ENCODE measurements around the gene TOP1. TPM values are rescaled to one million over a fixed set of nuclear protein-coding genes. Genes with fewer than 3 reads are reported as not detected.
A peak's percentile ranks its signal among the peaks of the same experiment; 100 is the strongest.

The TOP1 gene
- total RNA-seq, 1 experiment from 2014 or later, result 21.3 TPM

DNA sequence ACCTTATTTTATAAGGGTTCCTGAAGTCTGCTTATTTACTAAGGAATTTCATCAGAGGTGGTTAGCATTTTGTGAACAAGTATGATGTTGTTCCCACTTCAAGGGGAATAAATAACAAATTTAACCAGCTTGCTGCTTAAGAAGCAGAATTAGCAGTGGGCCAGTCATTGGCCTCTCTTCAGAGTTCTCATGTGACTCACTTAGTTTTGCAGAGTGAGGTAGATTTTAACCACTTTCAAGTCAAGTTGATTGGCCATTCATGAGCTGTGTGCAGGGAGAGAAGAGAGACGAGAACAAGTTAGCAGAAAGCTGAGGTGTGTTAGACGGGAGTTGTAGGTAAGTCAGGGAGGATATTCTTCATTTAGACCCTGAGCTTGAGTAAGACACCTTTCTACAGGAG is 18.1 kb downstream of the TOP1 start:
- Histone ChIP-seq H3K36me3 (peaks cover 9% of the 10 kb centered on the region), H3K4me3 (no peak overlapping the region), H3K27me3 (no peaks in the 10 kb centered on the region), H3K9me3 (no peaks in the 10 kb centered on the region)
- no peak for DNase-seq

GRCh38 chr20:41047279-41047974 is 18.8 kb downstream of the TOP1 start:
- H3K36me3 ChIP-seq, result peaks cover 9% of the 10 kb centered on the region
- DNase-seq, result no peak
- peak overlapping the region; percentile 23 for H3K4me3 ChIP-seq
- no peaks in the 10 kb centered on the region for H3K27me3 ChIP-seq
- no peaks in the 10 kb centered on the region for H3K9me3 ChIP-seq

DNA sequence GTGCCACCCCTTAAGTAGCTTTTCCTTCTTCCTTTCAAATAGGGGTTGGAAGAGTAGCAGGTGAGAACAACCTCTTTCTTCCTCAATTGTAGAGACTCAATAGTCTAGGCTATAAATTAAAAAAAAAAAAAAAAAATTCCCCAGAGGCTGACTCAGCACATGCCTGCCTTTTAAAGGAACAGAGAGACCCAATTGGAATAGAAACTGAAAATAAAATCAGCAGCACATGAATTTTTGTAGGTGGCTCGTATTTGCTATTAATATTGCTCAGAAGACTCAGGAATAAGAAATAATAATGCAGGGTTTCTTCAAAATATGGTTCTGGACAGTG is 19.3 kb downstream of the TOP1 start:
- Histone ChIP-seq H3K36me3 (peaks cover 9% of the 10 kb centered on the region), H3K9me3 (no peaks in the 10 kb centered on the region), H3K27me3 (no peaks in the 10 kb centered on the region), H3K4me3 (peak overlapping the region; percentile 23)
- DNase-seq, result no peak

DNA sequence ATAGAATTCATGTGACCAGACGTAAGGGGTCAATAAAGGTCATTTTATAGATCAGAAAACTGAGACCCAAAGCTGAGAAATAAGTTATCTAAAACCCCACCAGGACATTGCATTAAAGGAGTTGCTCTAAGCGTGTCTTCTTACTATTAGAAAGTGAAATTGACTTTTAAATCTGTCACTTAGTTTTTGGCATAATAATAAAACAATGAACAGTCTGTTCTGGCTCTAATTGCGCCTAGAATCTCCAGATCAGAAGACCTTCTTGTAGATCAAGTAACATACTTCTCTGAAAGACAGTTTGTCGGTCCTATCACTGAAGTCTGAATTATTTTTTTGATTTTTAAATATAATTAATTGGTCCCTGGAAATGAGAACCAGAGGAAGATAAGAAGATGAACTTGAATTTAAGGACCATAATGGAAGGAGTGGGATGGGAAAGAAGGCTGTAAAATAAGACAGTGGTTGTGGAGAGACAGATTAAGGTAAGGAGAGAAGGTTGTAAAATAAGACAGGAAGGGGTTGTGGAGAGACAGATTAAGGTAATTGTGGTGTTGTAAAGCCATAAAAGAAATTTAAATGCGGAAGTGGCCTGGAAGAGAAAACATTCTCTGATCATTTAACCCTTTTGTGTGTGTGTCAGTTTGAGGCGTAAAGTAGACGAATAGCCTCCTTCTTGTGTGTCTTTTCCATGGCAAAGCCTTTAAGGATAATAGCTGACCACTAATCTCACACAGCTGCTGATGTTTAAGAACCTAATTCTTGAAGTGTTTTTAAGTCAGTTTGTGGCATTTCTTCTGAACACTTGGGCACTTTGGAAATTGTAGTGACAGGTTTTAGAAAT is 20.1 kb downstream of the TOP1 start:
- Histone ChIP-seq H3K27me3 (no peaks in the 10 kb centered on the region), H3K4me3 (peak overlapping the region; percentile 23), H3K36me3 (peaks cover 9% of the 10 kb centered on the region), H3K9me3 (no peaks in the 10 kb centered on the region)
- DNase-seq, result no peak

GRCh38 chr20:41049451-41049850 is 20.8 kb downstream of the TOP1 start:
- Histone ChIP-seq H3K36me3 (peaks cover 9% of the 10 kb centered on the region), H3K9me3 (no peaks in the 10 kb centered on the region), H3K4me3 (no peak overlapping the region), H3K27me3 (no peaks in the 10 kb centered on the region)
- DNase-seq, result no peak

GRCh38 chr20:41050361-41051008 is 21.9 kb downstream of the TOP1 start:
- H3K9me3 ChIP-seq, result no peaks in the 10 kb centered on the region
- no peaks in the 10 kb centered on the region for H3K27me3 ChIP-seq
- DNase-seq, result no peak
- H3K4me3 ChIP-seq, result no peak overlapping the region
- H3K36me3 ChIP-seq, result peaks cover 9% of the 10 kb centered on the region

DNA sequence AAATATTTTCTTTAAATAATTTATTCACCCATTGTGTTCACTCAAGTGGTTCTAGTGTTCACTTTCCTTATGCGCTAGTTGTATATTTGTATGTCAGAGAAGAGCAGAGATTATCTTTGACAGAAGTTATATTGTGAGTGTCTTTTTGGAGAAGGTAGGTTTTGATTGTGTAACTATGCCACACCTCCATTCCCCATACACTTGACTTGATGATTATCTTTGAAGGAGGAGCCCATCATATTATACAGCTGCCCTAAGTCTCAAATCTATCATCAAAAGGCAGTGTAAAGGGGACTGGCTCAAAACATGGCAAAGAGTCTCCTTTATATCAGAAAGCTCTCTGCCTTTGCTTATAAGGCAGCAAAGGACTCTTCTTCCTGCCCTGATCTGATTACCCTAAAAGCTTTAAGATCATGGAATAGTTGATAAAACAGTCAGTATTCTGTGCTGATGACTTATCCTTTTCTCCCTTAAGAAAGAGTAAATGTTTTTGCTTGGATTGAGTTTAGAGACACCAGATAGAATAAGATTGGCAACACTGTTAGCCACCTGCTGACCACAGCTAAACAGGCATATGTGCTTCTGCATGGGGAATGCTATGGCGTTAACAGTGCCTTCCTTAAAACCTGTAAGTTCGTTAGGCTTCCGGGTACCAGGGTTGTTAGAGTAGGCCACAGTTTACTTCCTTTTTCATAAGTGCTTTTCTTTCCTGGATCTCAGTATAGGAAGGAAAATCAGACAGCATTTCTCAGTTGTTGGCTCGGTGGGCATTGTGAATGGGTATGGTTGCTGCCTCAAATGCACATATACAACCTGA is 22.6 kb downstream of the TOP1 start:
- no peaks in the 10 kb centered on the region for H3K9me3 ChIP-seq
- peaks cover 9% of the 10 kb centered on the region for H3K36me3 ChIP-seq
- H3K27me3 ChIP-seq, result no peaks in the 10 kb centered on the region
- H3K4me3 ChIP-seq, result no peak overlapping the region
- no peak for DNase-seq

DNA sequence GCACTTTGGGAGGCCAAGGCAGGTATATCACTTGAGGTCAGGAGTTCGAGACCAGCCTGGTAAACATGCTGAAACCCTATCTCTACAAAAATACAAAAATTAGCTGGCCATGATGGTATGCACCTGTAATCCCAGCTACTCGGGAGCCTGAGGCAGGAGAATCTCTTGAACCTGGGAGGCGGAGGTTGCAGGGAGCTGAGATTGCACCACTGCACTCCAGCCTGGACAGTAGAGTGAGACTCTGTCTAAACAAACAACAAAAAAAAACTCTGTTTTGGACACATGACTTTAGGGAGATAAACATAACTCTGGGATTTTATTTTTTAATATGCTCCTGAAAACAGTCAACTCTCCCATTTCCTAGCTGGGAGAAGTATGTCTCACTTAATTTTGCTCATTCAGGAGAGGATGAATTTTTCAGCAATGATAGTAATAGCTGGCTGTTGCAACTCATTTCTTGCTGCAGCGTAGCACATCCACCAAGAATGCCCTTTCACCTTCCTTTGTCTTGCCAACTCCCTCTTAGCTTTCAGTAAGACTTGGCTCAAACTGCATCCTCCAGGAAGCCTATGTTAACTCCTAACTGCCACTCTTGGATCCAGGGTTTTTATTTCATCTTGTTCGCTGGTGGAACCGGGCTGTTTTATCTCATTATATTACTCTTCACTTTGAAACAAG is 24.3 kb downstream of the TOP1 start:
- H3K27me3 ChIP-seq, result no peaks in the 10 kb centered on the region
- no peaks in the 10 kb centered on the region for H3K9me3 ChIP-seq
- peaks cover 9% of the 10 kb centered on the region for H3K36me3 ChIP-seq
- no peak overlapping the region for H3K4me3 ChIP-seq
- peak; percentile 64 for DNase-seq

- Histone ChIP-seq H3K4me3 (no peak overlapping the region), H3K9me3 (no peaks in the 10 kb centered on the region), H3K36me3 (peaks cover 6% of the 10 kb centered on the region), H3K27me3 (no peaks in the 10 kb centered on the region)
- no peak for DNase-seq
Observed at GRCh38 chr20:41054070-41054846, 25.6 kb downstream of the TOP1 start.

DNA sequence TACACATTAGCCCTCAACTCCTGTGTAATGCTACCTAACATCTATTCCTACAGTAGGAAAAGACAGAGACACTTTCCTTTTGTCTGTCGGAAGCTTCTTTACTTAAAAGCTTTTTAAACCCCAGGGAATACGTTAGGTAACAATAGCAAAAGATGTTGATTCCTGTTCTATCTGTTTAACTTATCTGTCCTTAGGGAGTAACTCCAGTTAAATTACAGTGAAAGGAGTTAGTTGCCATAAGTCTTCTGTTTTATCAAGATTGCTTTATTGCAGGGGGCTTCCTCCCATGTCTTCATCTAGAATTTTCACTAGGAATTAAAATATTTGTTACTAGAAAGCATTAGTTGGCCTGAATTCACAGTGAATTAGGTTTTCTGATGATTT is 26.2 kb downstream of the TOP1 start:
- no peak overlapping the region for H3K4me3 ChIP-seq

GRCh38 chr20:41055679-41056078 is 27.1 kb downstream of the TOP1 start:
- Histone ChIP-seq H3K4me3 (no peak overlapping the region), H3K9me3 (no peaks in the 10 kb centered on the region), H3K27me3 (no peaks in the 10 kb centered on the region), H3K36me3 (peaks cover 15% of the 10 kb centered on the region)
- no peak for DNase-seq

More for the DNA sequence above, 26.2 kb downstream of the TOP1 start:
- no peaks in the 10 kb centered on the region for H3K9me3 ChIP-seq
- peaks cover 9% of the 10 kb centered on the region for H3K36me3 ChIP-seq
- H3K27me3 ChIP-seq, result no peaks in the 10 kb centered on the region
- DNase-seq, result no peak

DNA sequence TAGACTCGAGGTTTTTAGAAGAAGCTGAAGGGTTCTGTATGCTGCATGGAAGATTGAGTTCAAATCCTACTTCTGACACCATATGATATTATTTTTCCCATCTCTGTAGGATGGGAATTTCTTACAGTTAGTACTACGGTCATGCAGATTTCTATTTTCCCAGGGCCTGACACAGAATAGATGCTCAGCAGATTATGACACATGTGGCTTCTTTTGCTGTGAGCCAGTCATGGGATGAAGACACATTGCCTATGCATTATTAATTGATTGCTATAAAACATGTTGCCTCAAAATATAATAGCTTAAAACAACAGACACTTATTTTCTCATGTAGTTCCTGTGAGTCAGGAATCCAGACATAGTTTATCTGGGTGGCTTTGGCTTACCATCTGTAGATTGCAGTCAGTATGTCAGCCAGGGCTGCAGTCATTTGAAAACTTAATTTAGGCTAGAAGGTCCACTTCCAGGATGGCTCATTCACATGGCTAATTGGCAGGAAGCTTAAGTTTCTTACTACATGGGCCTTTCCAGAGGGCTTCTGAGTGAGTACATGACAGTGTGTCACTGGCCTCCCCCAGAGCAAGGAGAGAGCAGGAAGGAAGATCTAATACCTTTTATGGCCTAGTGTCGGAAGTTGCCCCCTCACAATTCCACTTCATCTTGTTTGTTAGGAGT is 29.5 kb downstream of the TOP1 start:
- H3K4me3 ChIP-seq, result no peak overlapping the region
- peak; percentile 84 for DNase-seq
- no peaks in the 10 kb centered on the region for H3K27me3 ChIP-seq
- H3K9me3 ChIP-seq, result no peaks in the 10 kb centered on the region
- peaks cover 33% of the 10 kb centered on the region for H3K36me3 ChIP-seq

DNA sequence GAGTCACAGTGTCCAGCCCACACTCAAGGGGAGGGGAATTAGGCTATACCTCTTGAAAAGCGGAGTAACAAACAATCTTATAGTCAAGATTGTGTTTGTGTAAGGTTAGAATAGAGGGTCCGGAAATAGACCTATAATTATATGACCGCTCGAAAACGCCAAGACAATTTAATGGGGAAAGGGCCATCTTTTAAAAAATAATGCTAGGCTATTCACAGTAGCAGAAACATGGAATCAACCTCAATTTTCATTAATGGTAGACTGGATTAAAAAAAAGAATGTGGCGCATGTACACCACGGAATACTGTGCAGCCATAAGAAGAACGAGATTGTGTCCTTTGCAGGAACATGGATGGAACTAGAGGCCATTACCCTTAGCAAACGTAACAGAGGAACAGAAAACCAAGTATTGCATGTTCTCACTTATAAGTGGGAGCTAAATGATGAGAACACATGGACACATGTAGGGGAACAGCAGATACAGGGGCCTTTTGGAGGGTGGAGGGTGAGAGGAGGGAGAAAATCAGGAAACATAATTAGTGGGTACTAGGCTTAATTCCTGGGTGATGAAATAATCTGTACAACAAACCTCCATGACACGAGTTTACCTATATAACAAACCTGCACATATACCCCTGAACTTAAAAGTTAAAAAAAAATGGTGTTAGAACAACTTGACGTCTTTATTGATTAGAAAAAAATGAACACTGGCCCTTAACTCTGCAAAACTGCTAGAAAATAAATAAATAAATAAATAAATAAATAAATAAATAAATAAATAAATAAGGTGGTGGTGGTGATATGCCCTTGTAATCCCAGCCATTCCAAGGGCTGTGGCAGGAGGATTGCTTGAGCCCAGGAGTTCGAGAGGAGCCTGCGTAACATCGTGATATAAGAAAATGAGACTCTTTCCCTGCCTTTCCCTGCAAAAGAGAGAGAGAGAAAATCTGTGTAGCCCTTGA is 30.3 kb downstream of the TOP1 start:
- no peaks in the 10 kb centered on the region for H3K27me3 ChIP-seq
- H3K4me3 ChIP-seq, result no peak overlapping the region
- no peak for DNase-seq
- H3K9me3 ChIP-seq, result no peaks in the 10 kb centered on the region
- peaks cover 37% of the 10 kb centered on the region for H3K36me3 ChIP-seq

DNA sequence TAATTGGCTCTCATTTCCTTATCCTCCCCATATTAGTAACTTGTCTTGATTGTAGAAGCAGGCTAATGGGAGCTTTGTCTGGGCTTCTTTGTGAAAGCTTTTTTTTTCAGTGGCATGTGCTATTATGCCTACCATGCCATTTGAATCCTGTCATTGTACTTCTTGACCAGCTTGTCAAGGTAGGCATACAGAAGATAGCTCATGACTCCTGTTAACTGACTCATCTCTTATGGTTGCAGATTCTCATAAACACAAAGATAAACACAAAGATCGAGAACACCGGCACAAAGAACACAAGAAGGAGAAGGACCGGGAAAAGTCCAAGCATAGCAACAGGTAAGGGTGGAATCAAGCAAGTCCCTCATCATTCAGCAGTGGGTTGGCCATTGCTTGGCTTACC is 32.5 kb downstream of the TOP1 start:
- no peak for DNase-seq
- no peak overlapping the region for H3K4me3 ChIP-seq
- no peaks in the 10 kb centered on the region for H3K9me3 ChIP-seq
- peaks cover 49% of the 10 kb centered on the region for H3K36me3 ChIP-seq
- no peaks in the 10 kb centered on the region for H3K27me3 ChIP-seq

All from MG63 (cell line).